ENCODE data around the gene C1orf105.
A peak's percentile ranks its signal among the peaks of the same experiment; 100 is the strongest.

The C1orf105 gene

DNA sequence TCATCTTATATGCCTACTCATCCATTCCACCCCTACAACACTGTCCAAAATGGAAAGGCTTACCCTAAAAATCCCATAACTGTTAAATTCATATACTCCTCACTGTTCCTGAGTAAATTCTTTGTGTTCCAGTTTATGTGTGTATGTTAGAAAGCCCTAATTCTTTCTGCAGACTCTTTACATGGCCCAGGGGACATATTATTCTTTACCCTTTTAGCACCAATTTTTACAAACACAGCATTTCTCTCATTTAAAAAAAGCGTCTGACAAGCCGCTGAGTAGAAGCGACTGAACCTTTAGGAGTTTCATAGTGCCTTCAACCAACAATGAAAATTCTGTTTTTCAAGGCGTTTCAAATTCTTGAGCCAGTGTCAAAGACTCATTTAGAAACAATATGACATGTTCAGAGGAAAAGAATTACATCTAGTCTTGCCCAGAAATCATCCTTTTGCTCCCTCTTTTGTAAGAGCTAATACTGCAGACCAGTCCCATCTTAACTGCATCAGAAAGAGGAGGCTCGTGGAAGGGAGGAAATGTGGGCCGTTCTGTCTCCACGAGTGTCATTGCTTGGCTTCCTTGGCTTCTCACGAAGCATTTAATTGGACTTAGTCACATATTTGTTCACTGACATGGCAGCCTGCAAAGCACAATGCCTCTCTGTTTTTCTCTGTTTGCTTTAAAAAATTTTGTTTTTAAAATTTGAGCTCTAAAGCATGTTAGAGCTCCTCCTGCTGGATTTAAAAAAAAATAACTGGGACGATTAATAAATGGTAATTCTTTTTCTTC lies 21.3 kb upstream of the C1orf105 start:
- H3K4me3 ChIP-seq (ENCODE audit: low read depth, low read length), result no peak overlapping the region
- POLR2A ChIA-PET, result interaction anchor here (0.5 to 1.0 kb wide), 3 partner anchors 12 to 41 kb away, joined by 3 to 5 read pairs (median 4); no protein-coding TSS in a partner anchor

DNA sequence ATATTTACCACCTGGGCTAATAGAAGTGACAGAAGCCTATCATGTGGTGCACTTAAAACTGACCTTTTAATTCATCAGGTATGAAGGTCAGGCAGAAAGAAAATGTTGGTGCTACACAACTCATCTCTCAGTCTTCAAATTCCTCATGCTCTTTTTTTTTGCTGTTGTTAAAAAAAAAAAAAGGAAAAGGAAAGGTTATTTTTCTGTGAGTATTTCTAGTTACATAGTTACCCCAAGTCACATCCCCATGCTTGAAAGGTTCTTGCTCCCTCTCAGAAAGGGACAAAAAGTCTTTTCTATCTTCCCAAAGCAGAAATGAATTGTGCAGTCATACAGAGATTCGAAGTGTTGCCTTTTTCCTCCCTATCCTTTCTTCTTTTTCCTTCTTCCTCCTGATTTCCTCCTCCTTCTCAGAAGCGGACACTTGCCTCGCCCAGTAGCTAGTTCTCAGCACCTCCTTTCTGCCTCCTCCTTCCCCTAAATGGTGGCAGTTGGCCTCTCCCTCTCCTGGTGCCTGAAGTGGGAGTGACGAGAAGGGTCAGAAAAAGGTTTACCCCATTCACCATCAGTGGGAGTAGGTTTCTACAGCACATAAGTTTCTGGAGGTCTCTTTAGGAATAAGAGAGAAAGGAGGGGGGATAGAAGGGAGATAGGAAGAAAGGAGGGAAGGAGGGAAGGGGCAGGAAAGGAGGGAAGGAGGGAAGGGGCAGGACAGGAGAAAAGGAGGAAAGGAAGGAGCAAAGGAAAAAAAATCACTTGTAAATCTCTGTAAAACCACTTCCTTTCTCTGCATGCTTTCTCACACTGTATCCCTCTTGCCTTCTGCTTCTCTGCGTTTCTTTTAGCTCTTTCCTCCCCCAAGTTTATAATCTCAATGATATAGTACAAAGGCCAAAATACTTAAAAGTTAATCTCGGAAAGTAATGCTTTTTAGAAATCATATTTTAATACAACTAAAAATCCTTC lies 20.4 kb upstream of the C1orf105 start:
- no peak overlapping the region for H3K4me3 ChIP-seq (ENCODE audit: low read depth, low read length)
- ChIA-PET POLR2A (interaction anchor here (0.5 to 1.0 kb wide), 3 partner anchors 12 to 41 kb away, joined by 3 to 5 read pairs (median 4); no protein-coding TSS in a partner anchor), CTCF (interaction anchor here (0.6 to 2.7 kb wide), 32 partner anchors 9 to 781 kb away, joined by 3 to 19 read pairs (median 4); no protein-coding TSS in a partner anchor)
- H3K36me3 ChIP-seq (ENCODE audit: control insufficient read depth in 2 of 2, insufficient read depth in 1 of 2, low read length in 2 of 2), result no peaks in the 10 kb centered on the region
- H3K4me1 ChIP-seq (ENCODE audit: control insufficient read depth, insufficient read depth, low read length), result no peaks in the 10 kb centered on the region
- TF ChIP-seq IKZF3 (tag by site-specific recombination; IDR thresholded peaks at IDR 0.05), result no peak
- peak; percentile 15; the same call in 1 of the 2 replicates for TF ChIP-seq PRDM1 (tag by site-specific recombination; IDR thresholded peaks at IDR 0.05)
- no peak for TF ChIP-seq SCRT1 (tag by site-specific recombination; IDR thresholded peaks at IDR 0.05; ENCODE audit: borderline replicate concordance)
- TF ChIP-seq, protein P1, sequence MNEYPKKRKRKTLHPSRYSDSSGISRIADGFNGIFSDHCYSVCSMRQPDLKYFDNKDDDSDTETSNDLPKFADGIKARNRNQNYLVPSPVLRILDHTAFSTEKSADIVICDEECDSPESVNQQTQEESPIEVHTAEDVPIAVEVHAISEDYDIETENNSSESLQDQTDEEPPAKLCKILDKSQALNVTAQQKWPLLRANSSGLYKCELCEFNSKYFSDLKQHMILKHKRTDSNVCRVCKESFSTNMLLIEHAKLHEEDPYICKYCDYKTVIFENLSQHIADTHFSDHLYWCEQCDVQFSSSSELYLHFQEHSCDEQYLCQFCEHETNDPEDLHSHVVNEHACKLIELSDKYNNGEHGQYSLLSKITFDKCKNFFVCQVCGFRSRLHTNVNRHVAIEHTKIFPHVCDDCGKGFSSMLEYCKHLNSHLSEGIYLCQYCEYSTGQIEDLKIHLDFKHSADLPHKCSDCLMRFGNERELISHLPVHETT (tag by site-specific recombination; IDR thresholded peaks at IDR 0.05), result no peak
- no peak for TF ChIP-seq ZNF768 (tag by site-specific recombination; IDR thresholded peaks at IDR 0.05)
- no peak for TF ChIP-seq ZNF561 (tag by site-specific recombination; IDR thresholded peaks at IDR 0.05; ENCODE audit: borderline replicate concordance)
- TF ChIP-seq ZNF366 (tag by site-specific recombination; conservative IDR thresholded peaks at IDR 0.05), result peak; percentile 23; the same call in 1 of the 2 replicates
- H3K9me3 ChIP-seq (ENCODE audit: control insufficient read depth, insufficient read depth, low read depth, low read length), result no peaks in the 10 kb centered on the region
- H3K27ac ChIP-seq (ENCODE audit: extremely low read depth, low read depth, low read length), result no peak overlapping the region

More for the DNA sequence above, 21.3 kb upstream of the C1orf105 start:
- TF ChIP-seq ZNF654 (tag by site-specific recombination; IDR thresholded peaks at IDR 0.05; ENCODE audit: low read depth) (peak; percentile 74), ZNF768 (tag by site-specific recombination; IDR thresholded peaks at IDR 0.05) (peak; percentile 18; the same call in 1 of the 2 replicates), ZNF391 (tag by site-specific recombination; IDR thresholded peaks at IDR 0.05; ENCODE audit: borderline replicate concordance, low read depth) (no peak), MZF1 (tag by site-specific recombination; IDR thresholded peaks at IDR 0.05; ENCODE audit: borderline replicate concordance) (no peak), ZNF426 (tag by site-specific recombination; IDR thresholded peaks at IDR 0.05) (no peak)
- TF ChIP-seq, protein P2, sequence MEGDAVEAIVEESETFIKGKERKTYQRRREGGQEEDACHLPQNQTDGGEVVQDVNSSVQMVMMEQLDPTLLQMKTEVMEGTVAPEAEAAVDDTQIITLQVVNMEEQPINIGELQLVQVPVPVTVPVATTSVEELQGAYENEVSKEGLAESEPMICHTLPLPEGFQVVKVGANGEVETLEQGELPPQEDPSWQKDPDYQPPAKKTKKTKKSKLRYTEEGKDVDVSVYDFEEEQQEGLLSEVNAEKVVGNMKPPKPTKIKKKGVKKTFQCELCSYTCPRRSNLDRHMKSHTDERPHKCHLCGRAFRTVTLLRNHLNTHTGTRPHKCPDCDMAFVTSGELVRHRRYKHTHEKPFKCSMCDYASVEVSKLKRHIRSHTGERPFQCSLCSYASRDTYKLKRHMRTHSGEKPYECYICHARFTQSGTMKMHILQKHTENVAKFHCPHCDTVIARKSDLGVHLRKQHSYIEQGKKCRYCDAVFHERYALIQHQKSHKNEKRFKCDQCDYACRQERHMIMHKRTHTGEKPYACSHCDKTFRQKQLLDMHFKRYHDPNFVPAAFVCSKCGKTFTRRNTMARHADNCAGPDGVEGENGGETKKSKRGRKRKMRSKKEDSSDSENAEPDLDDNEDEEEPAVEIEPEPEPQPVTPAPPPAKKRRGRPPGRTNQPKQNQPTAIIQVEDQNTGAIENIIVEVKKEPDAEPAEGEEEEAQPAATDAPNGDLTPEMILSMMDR (tag by site-specific recombination; IDR thresholded peaks at IDR 0.05), result peak; percentile 8; the same call in 1 of the 2 replicates
- Histone ChIP-seq H3K27ac (ENCODE audit: extremely low read depth, low read depth, low read length) (no peak overlapping the region), H3K9me3 (ENCODE audit: control insufficient read depth, insufficient read depth, low read depth, low read length) (no peaks in the 10 kb centered on the region), H3K36me3 (ENCODE audit: control insufficient read depth in 2 of 2, insufficient read depth in 1 of 2, low read length in 2 of 2) (no peaks in the 10 kb centered on the region), H3K4me1 (ENCODE audit: control insufficient read depth, insufficient read depth, low read length) (no peaks in the 10 kb centered on the region)
- CTCF ChIA-PET, result interaction anchor here (0.6 to 2.4 kb wide), 31 partner anchors 10 to 992 kb away, joined by 3 to 19 read pairs (median 4); no protein-coding TSS in a partner anchor

GRCh38 chr1:172400722-172401105 lies 19.8 kb upstream of the C1orf105 start:
- no peak overlapping the region for H3K27ac ChIP-seq (ENCODE audit: extremely low read depth, low read depth, low read length)
- H3K4me3 ChIP-seq (ENCODE audit: low read depth, low read length), result no peak overlapping the region
- CTCF ChIA-PET, result interaction anchor here (1.0 to 2.7 kb wide), 5 partner anchors 144 to 401 kb away, joined by 3 to 13 read pairs (median 4); no protein-coding TSS in a partner anchor
- H3K9me3 ChIP-seq (ENCODE audit: control insufficient read depth, insufficient read depth, low read depth, low read length), result no peaks in the 10 kb centered on the region
- H3K36me3 ChIP-seq (ENCODE audit: control insufficient read depth in 2 of 2, insufficient read depth in 1 of 2, low read length in 2 of 2), result no peaks in the 10 kb centered on the region
- POLR2A ChIA-PET, result no interaction called here
- H3K4me1 ChIP-seq (ENCODE audit: control insufficient read depth, insufficient read depth, low read length), result no peaks in the 10 kb centered on the region
- TF ChIP-seq ZNF132 (tag by site-specific recombination; IDR thresholded peaks at IDR 0.05; ENCODE audit: borderline replicate concordance), result no peak
- no peak for TF ChIP-seq ZNF626 (tag by site-specific recombination; IDR thresholded peaks at IDR 0.05)
- TF ChIP-seq ZNF26 (tag by site-specific recombination; IDR thresholded peaks at IDR 0.05), result no peak
- no peak for TF ChIP-seq SCRT2 (tag by site-specific recombination; IDR thresholded peaks at IDR 0.05)
- TF ChIP-seq, protein P3, sequence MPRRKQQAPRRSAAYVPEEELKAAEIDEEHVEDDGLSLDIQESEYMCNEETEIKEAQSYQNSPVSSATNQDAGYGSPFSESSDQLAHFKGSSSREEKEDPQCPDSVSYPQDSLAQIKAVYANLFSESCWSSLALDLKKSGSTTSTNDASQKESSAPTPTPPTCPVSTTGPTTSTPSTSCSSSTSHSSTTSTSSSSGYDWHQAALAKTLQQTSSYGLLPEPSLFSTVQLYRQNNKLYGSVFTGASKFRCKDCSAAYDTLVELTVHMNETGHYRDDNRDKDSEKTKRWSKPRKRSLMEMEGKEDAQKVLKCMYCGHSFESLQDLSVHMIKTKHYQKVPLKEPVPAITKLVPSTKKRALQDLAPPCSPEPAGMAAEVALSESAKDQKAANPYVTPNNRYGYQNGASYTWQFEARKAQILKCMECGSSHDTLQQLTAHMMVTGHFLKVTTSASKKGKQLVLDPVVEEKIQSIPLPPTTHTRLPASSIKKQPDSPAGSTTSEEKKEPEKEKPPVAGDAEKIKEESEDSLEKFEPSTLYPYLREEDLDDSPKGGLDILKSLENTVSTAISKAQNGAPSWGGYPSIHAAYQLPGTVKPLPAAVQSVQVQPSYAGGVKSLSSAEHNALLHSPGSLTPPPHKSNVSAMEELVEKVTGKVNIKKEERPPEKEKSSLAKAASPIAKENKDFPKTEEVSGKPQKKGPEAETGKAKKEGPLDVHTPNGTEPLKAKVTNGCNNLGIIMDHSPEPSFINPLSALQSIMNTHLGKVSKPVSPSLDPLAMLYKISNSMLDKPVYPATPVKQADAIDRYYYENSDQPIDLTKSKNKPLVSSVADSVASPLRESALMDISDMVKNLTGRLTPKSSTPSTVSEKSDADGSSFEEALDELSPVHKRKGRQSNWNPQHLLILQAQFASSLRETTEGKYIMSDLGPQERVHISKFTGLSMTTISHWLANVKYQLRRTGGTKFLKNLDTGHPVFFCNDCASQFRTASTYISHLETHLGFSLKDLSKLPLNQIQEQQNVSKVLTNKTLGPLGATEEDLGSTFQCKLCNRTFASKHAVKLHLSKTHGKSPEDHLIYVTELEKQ (tag by site-specific recombination; IDR thresholded peaks at IDR 0.05; ENCODE audit: borderline replicate concordance), result no peak
- no peak for TF ChIP-seq ZNF654 (tag by site-specific recombination; IDR thresholded peaks at IDR 0.05; ENCODE audit: low read depth)
- no peak for TF ChIP-seq SCRT1 (tag by site-specific recombination; IDR thresholded peaks at IDR 0.05; ENCODE audit: borderline replicate concordance)

Data from HEK293 (cell line).